M059J (cell line): Measurements from ENCODE around the gene ADGRL3. TPM values are rescaled to one million over a fixed set of nuclear protein-coding genes. Genes with fewer than 3 reads are reported as not detected.
"Not testable (repeated sequence)": the region's sequence is repeated elsewhere in the genome, so short reads cannot be mapped to it uniquely, and the experiment has no call there.

ENCODE experiments used
- DNase-seq: peaks from one replicate; pipeline ENCODE4 v3.0.0-alpha.2; 2012; ENCODE audit warnings: low read depth
- total RNA-seq: library from RNA; depleted of rRNA; stranded (reverse); fragments of >200 nt; shearing (Covaris generic); gene quantifications from 2 replicates; pipeline ENCODE4 v1.2.3, GENCODE V29; 2014

ADGRL3 gene
- total RNA-seq, 1 experiment from 2014 or later = not detected

- DNase-seq = no peak
These were observed 4.9 kb downstream of the ADGRL3 start for GRCh38 chr4:61205066-61205465.

GRCh38 chr4:61207156-61207555 lies 7.0 kb downstream of the ADGRL3 start:
- DNase-seq = not testable (repeated sequence)

- DNase-seq = no peak
These were observed 10.2 kb downstream of the ADGRL3 start for GRCh38 chr4:61210186-61210939.

- no peak for DNase-seq
These were observed 11.7 kb downstream of the ADGRL3 start for GRCh38 chr4:61211781-61212180.

GRCh38 chr4:61212788-61213187 lies 12.7 kb downstream of the ADGRL3 start:
- DNase-seq = no peak

- no peak for DNase-seq
These were observed 14.6 kb downstream of the ADGRL3 start for GRCh38 chr4:61214680-61215079.

- DNase-seq = no peak
These were observed 17.1 kb downstream of the ADGRL3 start for GRCh38 chr4:61217222-61217621.

- no peak for DNase-seq
These were observed 20.4 kb downstream of the ADGRL3 start for GRCh38 chr4:61220556-61220955.

- no peak for DNase-seq
These were observed 23.3 kb downstream of the ADGRL3 start for GRCh38 chr4:61223385-61223784.

- DNase-seq = no peak
These were observed 24.4 kb downstream of the ADGRL3 start for GRCh38 chr4:61224573-61224972.

- DNase-seq = no peak
These were observed 25.5 kb downstream of the ADGRL3 start for GRCh38 chr4:61225656-61226055.

GRCh38 chr4:61231421-61231820 lies 31.3 kb downstream of the ADGRL3 start:
- no peak for DNase-seq

GRCh38 chr4:61239250-61239649 lies 39.1 kb downstream of the ADGRL3 start:
- no peak for DNase-seq

- no peak for DNase-seq
These were observed 43.8 kb downstream of the ADGRL3 start for GRCh38 chr4:61243962-61244361.

- no peak for DNase-seq
These were observed 45.1 kb downstream of the ADGRL3 start for GRCh38 chr4:61245069-61245714.

- DNase-seq = no peak
These were observed 45.9 kb downstream of the ADGRL3 start for GRCh38 chr4:61246034-61246433.

GRCh38 chr4:61248705-61249104 lies 48.6 kb downstream of the ADGRL3 start:
- no peak for DNase-seq

GRCh38 chr4:61251129-61251528 lies 51.0 kb downstream of the ADGRL3 start:
- DNase-seq = no peak

GRCh38 chr4:61254406-61254805 lies 54.3 kb downstream of the ADGRL3 start:
- no peak for DNase-seq

- DNase-seq = no peak
These were observed 73.1 kb downstream of the ADGRL3 start for GRCh38 chr4:61273233-61273632.

GRCh38 chr4:61274286-61274685 lies 74.2 kb downstream of the ADGRL3 start:
- no peak for DNase-seq

- no peak for DNase-seq
These were observed 75.1 kb downstream of the ADGRL3 start for GRCh38 chr4:61275241-61275640.

GRCh38 chr4:61276029-61276428 lies 75.9 kb downstream of the ADGRL3 start:
- no peak for DNase-seq
